ENCODE data around the gene JMJD6.
A peak's percentile ranks its signal among the peaks of the same experiment; 100 is the strongest.

JMJD6 gene

GRCh38 chr17:76679239-76679638, 47.2 kb downstream of the JMJD6 start:
- no peak for DNase-seq (ENCODE audit: low read depth, low spot score)

- no peak for DNase-seq (ENCODE audit: low read depth, low spot score)
These were observed 48.1 kb downstream of the JMJD6 start for GRCh38 chr17:76678330-76678729.

DNA sequence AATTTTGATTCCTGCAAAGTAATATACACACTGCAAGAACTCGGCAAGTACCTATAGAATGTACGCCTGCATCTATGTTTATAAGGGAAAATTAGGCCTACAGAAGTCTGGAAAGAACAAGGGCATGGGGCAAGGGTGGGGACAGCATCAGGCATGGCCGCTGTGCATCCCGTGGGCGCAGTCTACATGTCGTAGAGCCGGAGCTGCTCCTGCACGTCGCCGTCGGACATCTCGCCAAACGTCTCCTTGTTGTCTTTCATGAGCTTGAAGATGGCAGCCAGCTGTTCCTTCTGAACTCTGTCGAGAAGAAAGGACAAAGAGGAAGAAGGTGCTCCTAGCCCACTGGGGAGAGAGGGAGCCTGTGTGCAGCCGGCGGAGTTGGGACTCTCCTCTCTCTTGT, 49.0 kb downstream of the JMJD6 start:
- no peak for DNase-seq (ENCODE audit: low read depth, low spot score)

GRCh38 chr17:76676629-76677028, 49.8 kb downstream of the JMJD6 start:
- DNase-seq (ENCODE audit: low read depth, low spot score) = no peak

DNA sequence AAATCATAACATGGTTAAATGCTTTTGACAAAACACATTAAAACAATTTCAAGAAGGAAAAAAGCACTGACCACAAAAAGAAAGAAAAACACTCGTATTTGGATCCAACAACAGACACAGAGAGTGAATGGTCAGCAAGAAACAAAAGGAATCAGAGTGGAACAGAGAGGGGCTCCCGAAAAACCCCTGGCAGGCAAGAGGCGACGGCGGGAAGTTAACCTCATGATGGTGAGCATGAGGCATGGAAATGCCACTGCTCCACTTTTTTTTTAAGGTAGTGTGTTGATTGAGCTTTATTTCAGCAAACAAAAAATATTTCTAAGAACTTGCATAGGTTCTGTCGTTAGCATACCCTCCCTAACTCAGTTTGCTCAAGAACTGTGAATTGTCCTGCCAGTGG, 50.8 kb downstream of the JMJD6 start:
- DNase-seq (ENCODE audit: low read depth, low spot score) = no peak

DNA sequence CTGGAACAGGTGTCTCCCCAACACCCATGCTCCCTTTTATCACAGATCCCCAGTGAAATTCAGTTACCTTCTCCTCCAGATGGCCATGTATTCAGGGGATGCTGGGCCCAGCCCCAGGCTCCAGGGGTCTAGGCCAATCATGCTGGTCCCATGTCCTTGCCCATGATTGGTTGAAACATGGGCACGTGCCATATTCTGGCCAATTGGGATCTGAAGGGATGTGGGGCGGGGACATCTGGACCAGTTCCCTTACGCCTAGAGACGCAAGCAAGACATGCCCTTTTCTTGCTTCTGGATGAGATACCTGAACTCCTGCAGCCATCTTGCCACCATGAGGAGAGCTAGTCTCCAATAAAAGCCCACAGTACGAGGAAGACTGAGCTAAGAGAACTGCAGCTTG, 51.8 kb downstream of the JMJD6 start:
- DNase-seq (ENCODE audit: low read depth, low spot score) = no peak

DNA sequence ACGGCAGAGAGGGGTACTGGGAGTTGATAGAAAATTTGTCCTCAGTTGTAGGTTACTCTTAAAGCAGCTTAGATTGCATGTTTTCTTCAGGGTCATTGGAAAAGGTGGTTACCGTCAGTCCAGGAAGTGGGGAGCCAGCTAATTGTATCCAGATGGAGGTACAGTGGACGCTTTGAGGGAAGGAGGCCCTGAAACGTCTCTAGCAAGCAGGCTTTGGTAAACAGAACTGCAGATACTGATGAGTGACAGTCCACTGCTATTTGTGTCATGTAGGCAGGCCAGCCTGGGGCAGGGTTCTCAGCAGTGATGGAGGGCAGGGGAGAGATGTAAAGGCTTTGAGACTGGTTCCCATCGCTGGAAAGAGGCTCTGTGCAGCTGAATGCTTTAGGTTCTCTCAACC, 52.7 kb downstream of the JMJD6 start:
- no peak for DNase-seq (ENCODE audit: low read depth, low spot score)

DNA sequence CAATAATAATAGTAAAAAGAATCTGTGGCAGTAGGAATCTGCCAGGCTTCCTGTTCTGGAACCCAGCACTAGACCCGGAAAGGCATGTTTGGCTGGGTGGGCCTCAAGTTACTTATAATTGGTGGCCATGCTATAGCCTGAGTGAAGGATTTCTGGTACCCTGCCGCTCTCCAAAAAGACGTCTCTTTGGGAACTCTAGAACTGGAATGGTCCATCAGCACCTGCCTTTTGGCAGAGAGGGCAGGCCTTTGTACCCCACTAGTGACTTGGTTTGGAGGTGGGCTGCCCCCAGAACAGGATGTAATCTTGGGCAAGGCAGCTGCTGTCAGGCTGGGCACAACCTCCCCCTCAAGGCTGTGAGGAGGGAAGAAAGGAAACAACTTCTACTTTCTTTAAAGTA, 53.5 kb downstream of the JMJD6 start:
- no peak for DNase-seq (ENCODE audit: low read depth, low spot score)

GRCh38 chr17:76672270-76672851, 54.0 kb downstream of the JMJD6 start:
- DNase-seq (ENCODE audit: low read depth, low spot score) = no peak

GRCh38 chr17:76671912-76672262, 54.5 kb downstream of the JMJD6 start:
- DNase-seq (ENCODE audit: low read depth, low spot score) = no peak

GRCh38 chr17:76671123-76671911, 55.1 kb downstream of the JMJD6 start:
- peak; percentile 100 for DNase-seq (ENCODE audit: low read depth, low spot score)

GRCh38 chr17:76670718-76671122, 55.7 kb downstream of the JMJD6 start:
- DNase-seq (ENCODE audit: low read depth, low spot score) = no peak

DNA sequence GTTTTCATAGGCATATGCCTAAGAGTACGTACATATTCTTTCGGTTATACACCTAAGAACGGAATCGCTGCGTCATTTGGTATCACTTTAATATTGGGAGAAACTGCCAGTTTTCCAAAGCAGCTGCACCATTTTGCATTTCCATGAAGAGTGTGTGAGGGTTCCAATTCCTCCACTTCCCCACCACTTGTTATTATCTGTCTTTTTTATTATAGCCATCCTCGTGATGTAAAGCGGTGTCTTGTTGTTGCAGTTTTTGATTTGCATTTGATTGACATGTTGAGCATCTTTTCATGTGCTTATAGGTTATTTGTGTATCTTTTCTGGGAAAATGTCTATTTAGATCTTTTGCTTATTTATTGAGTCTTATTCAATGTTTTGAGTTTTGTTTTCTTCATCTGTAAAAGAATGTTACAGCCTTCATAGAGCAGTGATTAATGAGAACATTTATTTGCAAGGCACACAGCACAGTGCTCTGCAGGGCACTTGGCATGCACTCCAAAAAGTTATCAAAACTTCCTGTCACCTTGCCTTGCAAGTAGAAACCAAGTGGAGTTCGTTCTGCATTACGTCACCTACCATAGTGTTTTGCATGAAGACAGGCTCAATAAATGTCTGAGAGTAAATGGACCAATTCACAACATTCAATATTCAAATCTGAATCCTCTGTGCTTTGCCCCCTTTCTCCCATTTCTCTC, 56.2 kb downstream of the JMJD6 start:
- no peak for DNase-seq (ENCODE audit: low read depth, low spot score)

Data from iPS DF 19.7 (cell line).